K562 (cell line): Measurements from ENCODE around the gene BRWD1. TPM values are rescaled to one million over a fixed set of nuclear protein-coding genes. Genes with fewer than 3 reads are reported as not detected.

Experiments used
- BCOR ChIP-seq: fragments of 450-650 bp; IDR thresholded peaks from 2 replicates; pipeline ENCODE4 v1.6.1; 2016
- GMEB1 ChIP-seq: fragments of 250-450 bp; sonication (Bioruptor Pico); IDR thresholded peaks from 2 replicates; pipeline ENCODE4 v1.4.0; 2020; ENCODE audit warnings: mild to moderate bottlenecking
- IFI16 ChIP-seq: fragments of 250-450 bp; sonication (Bioruptor Pico); IDR thresholded peaks from 2 replicates; pipeline ENCODE4 v2.1.2; 2022; ENCODE audit warnings: mild to moderate bottlenecking, inconsistent platforms
- JUN ChIP-seq, 2 experiments: sonication (generic) in 1 of 2; formaldehyde crosslinking in 1 of 2; IDR thresholded peaks; 2 replicates each; pipeline versions ENCODE4 v1.6.1 to v1.8.0; 2012 to 2022; ENCODE audit warnings: borderline replicate concordance in 2 of 2, mild to moderate bottlenecking in 2 of 2, improper control_type of control experiment in 1 of 2, low read depth in 1 of 2, low read length in 1 of 2, missing genetic modification reagents in 1 of 2
- KLF1 ChIP-seq: fragments of 450-650 bp; IDR thresholded peaks from 2 replicates; pipeline ENCODE4 v1.6.1; 2016; ENCODE audit warnings: missing genetic modification characterization, missing compliant biosample characterization
- MAZ ChIP-seq, 2 experiments: fragments of 450-650 bp in 1 of 2; sonication (generic) in 1 of 2; formaldehyde crosslinking; IDR thresholded peaks in 1 of 2; conservative IDR thresholded peaks in 1 of 2; 2 replicates each; pipeline versions ENCODE4 v1.4.0 to v1.5.0; 2020; ENCODE audit warnings: mild to moderate bottlenecking in 1 of 2, missing genetic modification reagents in 1 of 2
- MXI1 ChIP-seq: IDR thresholded peaks from 2 replicates; pipeline ENCODE4 v1.6.1; 2011; ENCODE audit warnings: low read depth, mild to moderate bottlenecking, improper control_type of control experiment, low read length
- NR2C2 ChIP-seq, 2 experiments: fragments of 200-800 bp in 1 of 2; sonication (Bioruptor generic) in 1 of 2; sonication (generic) in 1 of 2; formaldehyde crosslinking in 1 of 2; IDR thresholded peaks; 2 replicates each; pipeline versions ENCODE4 v1.6.1 to v1.8.0; 2016 to 2022; ENCODE audit warnings: mild to moderate bottlenecking in 1 of 2, missing compliant biosample characterization in 1 of 2, missing genetic modification characterization in 1 of 2, missing genetic modification reagents in 1 of 2
- PHF21A ChIP-seq: fragments of 450-650 bp; IDR thresholded peaks from 2 replicates; pipeline ENCODE4 v1.6.1; 2017; ENCODE audit warnings: low read depth, borderline replicate concordance
- SIRT6 ChIP-seq: IDR thresholded peaks from one replicate; pipeline ENCODE4 v1.6.1; 2012; ENCODE audit warnings: low read depth, mild to moderate bottlenecking, control low read depth, inconsistent platforms, low read length, moderate library complexity
- SMAD2 ChIP-seq: fragments of 150-350 bp; IDR thresholded peaks from 2 replicates; pipeline ENCODE4 v1.6.1; 2014; ENCODE audit warnings: low read depth, mild to moderate bottlenecking, low read length
- USF1 ChIP-seq: sonication (generic); formaldehyde crosslinking; IDR thresholded peaks from 2 replicates; pipeline ENCODE4 v1.9.0; 2022; ENCODE audit warnings: mild to moderate bottlenecking, missing genetic modification reagents
- ZBTB7A ChIP-seq: IDR thresholded peaks from 2 replicates; pipeline ENCODE4 v1.6.1; 2011; ENCODE audit warnings: low read depth, mild to moderate bottlenecking, low read length, moderate library complexity, borderline replicate concordance; ENCODE audit not compliant: control insufficient read depth
- ZNF143 ChIP-seq: sonication (generic); formaldehyde crosslinking; IDR thresholded peaks from 2 replicates; pipeline ENCODE4 v1.9.0; 2022; ENCODE audit warnings: mild to moderate bottlenecking, missing genetic modification reagents
- ZNF212 ChIP-seq: fragments of 450-650 bp; formaldehyde crosslinking; IDR thresholded peaks from 2 replicates; pipeline ENCODE4 v1.4.0; 2020; ENCODE audit warnings: mild to moderate bottlenecking
- ZNF217 ChIP-seq: sonication (generic); formaldehyde crosslinking; IDR thresholded peaks from 2 replicates; pipeline ENCODE4 v1.8.0; 2022; ENCODE audit warnings: mild to moderate bottlenecking, missing genetic modification reagents
- ZNF347 ChIP-seq: fragments of 450-650 bp; formaldehyde crosslinking; IDR thresholded peaks from 2 replicates; pipeline ENCODE4 v1.4.0; 2020; ENCODE audit warnings: low read depth, mild to moderate bottlenecking, moderate library complexity
- ZNF507 ChIP-seq: conservative IDR thresholded peaks from 2 replicates; pipeline ENCODE4 v1.6.1; 2017; ENCODE audit warnings: missing genetic modification characterization, missing compliant biosample characterization
- ZNF57 ChIP-seq: fragments of 450-650 bp; formaldehyde crosslinking; IDR thresholded peaks from 2 replicates; pipeline ENCODE4 v1.4.0; 2020; ENCODE audit warnings: mild to moderate bottlenecking, moderate library complexity
- polyA plus RNA-seq, 8 experiments: library from polyadenylated mRNA; depleted of rRNA in 4 of 8; stranded (reverse) in 5 of 8; unstranded in 3 of 8; fragments of >200 nt; fragmentation: Nextera tagmentation in 2 of 8; fragmentation: Illumina TruSeq in 1 of 8; extraction: Ambion mirVana in 2 of 8; extraction: Trizol in 1 of 8; gene quantifications; 2 replicates each; pipeline versions ENCODE4 v1.2.1 to v1.2.3, GENCODE V29; 2011 to 2014; ENCODE audit warnings: inconsistent platforms in 1 of 8, missing spikeins in 1 of 8
- total RNA-seq, 7 experiments: library from RNA; depleted of rRNA in 6 of 7; stranded (reverse); fragments of >200 nt in 6 of 7; fragmentation: Illumina TruSeq in 2 of 7; extraction: Trizol in 2 of 7; gene quantifications; 2 replicates each; pipeline versions ENCODE4 v1.2.1 to v1.2.3, GENCODE V29; 2011 to 2021; ENCODE audit warnings: low replicate concordance in 1 of 7
- TF ChIP-seq, protein P1 (sequence below), 2 experiments: fragments of 450-650 bp; IDR thresholded peaks; 2 replicates each; pipeline ENCODE4 v1.6.1; 2018; ENCODE audit warnings: mild to moderate bottlenecking in 2 of 2, low read depth in 1 of 2; ENCODE audit not compliant: partially characterized antibody in 2 of 2

Gene BRWD1
- total and polyA plus RNA-seq, 9 of the 15 experiments (the other 6 are each of a cell fraction or from before 2014, with no cell fraction given): 10.1 to 60.2 (median 34.1) TPM

DNA sequence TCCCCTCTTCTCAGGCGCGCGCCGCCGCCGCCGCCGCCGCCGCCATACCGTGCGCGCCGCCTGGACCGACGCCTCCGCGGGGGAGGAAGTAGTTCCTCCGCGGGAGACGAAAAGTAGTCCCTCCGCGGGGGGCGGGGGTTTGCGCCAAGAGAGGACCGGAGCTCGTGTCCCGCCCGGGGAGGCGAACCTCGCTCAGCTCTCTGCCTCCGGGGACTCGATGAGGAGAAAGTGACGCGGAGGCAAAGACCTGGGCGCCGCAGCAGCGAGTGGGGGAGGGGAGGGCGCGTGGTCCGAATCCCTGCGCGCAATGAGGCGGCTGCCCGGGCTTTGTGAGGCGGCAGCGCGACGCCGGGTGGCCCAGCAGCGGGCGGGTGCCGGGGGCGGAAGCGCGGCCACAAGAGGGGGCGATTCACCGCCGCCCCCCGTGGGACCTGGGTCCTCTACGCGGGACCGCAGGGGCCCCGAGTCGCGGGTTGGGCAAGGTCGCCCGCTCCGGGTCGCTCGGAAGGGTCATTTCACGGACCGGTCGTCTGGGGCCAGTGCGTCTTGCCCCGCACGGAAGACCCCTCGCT is at the start of gene BRWD1 (continued):
- TF ChIP-seq ZNF217 (CRISPR knock-in tag) (no peak), SIRT6 (no peak), MAZ (CRISPR knock-in tag; conservative IDR thresholded peaks at IDR 0.05 in 1 of 2, IDR thresholded peaks at IDR 0.05 in 1 of 2) (peak; percentile 90 to 100), ZNF507 (tag) (no peak), NR2C2 (CRISPR knock-in tag; IDR thresholded peaks at IDR 0.05) (no peak; the same call in none of the 2 replicates), NR2C2 (tag; IDR thresholded peaks at IDR 0.05) (peak; percentile 63), BCOR (peak; percentile 93), PHF21A (peak; percentile 96; the same call in 1 of the 2 replicates), GMEB1 (CRISPR knock-in tag) (peak; percentile 93), ZNF347 (CRISPR knock-in tag) (no peak; the same call in 1 of the 2 replicates), JUN (IDR thresholded peaks at IDR 0.05; ENCODE audit: borderline replicate concordance, low read depth, low read length) (peak; percentile 19; the same call in 1 of the 2 replicates), JUN (CRISPR knock-in tag; IDR thresholded peaks at IDR 0.05; ENCODE audit: borderline replicate concordance) (peak; percentile 51; the same call in 1 of the 2 replicates), IFI16 (CRISPR knock-in tag) (no peak), ZNF143 (CRISPR knock-in tag) (no peak), MXI1 (peak; percentile 9; the same call in 1 of the 2 replicates), ZNF57 (CRISPR knock-in tag) (no peak), KLF1 (peak; percentile 95), ZNF212 (CRISPR knock-in tag) (no peak), SMAD2 (no peak), ZBTB7A (peak; percentile 98), USF1 (CRISPR knock-in tag) (peak; percentile 70)
- TF ChIP-seq, protein P1, sequence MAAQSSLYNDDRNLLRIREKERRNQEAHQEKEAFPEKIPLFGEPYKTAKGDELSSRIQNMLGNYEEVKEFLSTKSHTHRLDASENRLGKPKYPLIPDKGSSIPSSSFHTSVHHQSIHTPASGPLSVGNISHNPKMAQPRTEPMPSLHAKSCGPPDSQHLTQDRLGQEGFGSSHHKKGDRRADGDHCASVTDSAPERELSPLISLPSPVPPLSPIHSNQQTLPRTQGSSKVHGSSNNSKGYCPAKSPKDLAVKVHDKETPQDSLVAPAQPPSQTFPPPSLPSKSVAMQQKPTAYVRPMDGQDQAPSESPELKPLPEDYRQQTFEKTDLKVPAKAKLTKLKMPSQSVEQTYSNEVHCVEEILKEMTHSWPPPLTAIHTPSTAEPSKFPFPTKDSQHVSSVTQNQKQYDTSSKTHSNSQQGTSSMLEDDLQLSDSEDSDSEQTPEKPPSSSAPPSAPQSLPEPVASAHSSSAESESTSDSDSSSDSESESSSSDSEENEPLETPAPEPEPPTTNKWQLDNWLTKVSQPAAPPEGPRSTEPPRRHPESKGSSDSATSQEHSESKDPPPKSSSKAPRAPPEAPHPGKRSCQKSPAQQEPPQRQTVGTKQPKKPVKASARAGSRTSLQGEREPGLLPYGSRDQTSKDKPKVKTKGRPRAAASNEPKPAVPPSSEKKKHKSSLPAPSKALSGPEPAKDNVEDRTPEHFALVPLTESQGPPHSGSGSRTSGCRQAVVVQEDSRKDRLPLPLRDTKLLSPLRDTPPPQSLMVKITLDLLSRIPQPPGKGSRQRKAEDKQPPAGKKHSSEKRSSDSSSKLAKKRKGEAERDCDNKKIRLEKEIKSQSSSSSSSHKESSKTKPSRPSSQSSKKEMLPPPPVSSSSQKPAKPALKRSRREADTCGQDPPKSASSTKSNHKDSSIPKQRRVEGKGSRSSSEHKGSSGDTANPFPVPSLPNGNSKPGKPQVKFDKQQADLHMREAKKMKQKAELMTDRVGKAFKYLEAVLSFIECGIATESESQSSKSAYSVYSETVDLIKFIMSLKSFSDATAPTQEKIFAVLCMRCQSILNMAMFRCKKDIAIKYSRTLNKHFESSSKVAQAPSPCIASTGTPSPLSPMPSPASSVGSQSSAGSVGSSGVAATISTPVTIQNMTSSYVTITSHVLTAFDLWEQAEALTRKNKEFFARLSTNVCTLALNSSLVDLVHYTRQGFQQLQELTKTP (IDR thresholded peaks at IDR 0.05; ENCODE audit: low read depth in 1 of 2, partially characterized antibody in 2 of 2): peak in 1 of 2 experiments; percentile 83
